ENCODE measurements around the gene PRKCQ.

PRKCQ gene

DNA sequence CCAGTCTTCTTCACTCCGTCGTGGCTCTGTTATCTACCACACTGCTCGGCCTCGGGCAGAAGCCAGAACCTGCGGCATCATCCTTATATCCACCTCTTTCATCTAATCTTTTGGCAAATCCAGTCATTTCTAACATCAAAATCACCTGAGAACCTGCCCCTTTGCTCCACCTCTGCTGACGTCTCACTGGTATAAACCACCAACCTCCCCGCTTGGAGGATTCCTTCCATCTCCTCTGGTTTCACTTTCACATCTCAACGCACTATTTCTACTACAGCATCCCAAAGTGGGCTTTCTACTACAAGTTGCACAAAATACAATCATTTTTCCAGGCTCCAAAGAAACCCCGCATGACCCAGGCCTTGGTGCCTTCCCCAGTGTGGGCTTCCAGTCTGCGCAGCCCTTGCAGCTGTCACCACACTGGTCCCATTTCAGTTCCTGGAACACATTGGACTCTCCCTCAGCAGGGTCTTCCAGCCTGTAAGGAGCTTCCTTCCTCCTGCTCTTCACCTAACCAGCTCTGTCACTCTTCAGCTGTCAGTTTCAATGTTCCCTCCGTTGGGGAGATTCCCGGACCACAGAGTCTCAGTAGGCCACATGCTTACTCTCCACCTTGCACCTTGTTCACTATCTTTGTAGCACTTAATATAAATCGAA, 85.0 kb downstream of the PRKCQ start:
- DNase-seq (ENCODE audit: low read depth in 1 of 2, low spot score in 1 of 2) = no peak
- no peak overlapping the region for H3K27ac ChIP-seq (replicated peaks)
- TF ChIP-seq POLR2AphosphoS5 (IDR thresholded peaks at IDR 0.05; ENCODE audit: low read depth) = no peak
- TF ChIP-seq, protein P1, sequence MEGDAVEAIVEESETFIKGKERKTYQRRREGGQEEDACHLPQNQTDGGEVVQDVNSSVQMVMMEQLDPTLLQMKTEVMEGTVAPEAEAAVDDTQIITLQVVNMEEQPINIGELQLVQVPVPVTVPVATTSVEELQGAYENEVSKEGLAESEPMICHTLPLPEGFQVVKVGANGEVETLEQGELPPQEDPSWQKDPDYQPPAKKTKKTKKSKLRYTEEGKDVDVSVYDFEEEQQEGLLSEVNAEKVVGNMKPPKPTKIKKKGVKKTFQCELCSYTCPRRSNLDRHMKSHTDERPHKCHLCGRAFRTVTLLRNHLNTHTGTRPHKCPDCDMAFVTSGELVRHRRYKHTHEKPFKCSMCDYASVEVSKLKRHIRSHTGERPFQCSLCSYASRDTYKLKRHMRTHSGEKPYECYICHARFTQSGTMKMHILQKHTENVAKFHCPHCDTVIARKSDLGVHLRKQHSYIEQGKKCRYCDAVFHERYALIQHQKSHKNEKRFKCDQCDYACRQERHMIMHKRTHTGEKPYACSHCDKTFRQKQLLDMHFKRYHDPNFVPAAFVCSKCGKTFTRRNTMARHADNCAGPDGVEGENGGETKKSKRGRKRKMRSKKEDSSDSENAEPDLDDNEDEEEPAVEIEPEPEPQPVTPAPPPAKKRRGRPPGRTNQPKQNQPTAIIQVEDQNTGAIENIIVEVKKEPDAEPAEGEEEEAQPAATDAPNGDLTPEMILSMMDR (IDR thresholded peaks at IDR 0.05; ENCODE audit: insufficient read depth, low read length) = no peak
- no peak for TF ChIP-seq SPI1 (IDR thresholded peaks at IDR 0.05; ENCODE audit: borderline replicate concordance, low read depth)
- no peak for TF ChIP-seq GABPA (IDR thresholded peaks at IDR 0.05; ENCODE audit: low read depth)
- TF ChIP-seq, protein P2, sequence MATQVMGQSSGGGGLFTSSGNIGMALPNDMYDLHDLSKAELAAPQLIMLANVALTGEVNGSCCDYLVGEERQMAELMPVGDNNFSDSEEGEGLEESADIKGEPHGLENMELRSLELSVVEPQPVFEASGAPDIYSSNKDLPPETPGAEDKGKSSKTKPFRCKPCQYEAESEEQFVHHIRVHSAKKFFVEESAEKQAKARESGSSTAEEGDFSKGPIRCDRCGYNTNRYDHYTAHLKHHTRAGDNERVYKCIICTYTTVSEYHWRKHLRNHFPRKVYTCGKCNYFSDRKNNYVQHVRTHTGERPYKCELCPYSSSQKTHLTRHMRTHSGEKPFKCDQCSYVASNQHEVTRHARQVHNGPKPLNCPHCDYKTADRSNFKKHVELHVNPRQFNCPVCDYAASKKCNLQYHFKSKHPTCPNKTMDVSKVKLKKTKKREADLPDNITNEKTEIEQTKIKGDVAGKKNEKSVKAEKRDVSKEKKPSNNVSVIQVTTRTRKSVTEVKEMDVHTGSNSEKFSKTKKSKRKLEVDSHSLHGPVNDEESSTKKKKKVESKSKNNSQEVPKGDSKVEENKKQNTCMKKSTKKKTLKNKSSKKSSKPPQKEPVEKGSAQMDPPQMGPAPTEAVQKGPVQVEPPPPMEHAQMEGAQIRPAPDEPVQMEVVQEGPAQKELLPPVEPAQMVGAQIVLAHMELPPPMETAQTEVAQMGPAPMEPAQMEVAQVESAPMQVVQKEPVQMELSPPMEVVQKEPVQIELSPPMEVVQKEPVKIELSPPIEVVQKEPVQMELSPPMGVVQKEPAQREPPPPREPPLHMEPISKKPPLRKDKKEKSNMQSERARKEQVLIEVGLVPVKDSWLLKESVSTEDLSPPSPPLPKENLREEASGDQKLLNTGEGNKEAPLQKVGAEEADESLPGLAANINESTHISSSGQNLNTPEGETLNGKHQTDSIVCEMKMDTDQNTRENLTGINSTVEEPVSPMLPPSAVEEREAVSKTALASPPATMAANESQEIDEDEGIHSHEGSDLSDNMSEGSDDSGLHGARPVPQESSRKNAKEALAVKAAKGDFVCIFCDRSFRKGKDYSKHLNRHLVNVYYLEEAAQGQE (IDR thresholded peaks at IDR 0.05; ENCODE audit: insufficient replicate concordance, low read depth) = no peak
- no peaks in the 10 kb centered on the region for H3K27me3 ChIP-seq (ENCODE audit: insufficient read depth, poor library complexity, severe bottlenecking)
- no peak overlapping the region for H3K4me3 ChIP-seq (replicated peaks; ENCODE audit: insufficient read depth, low read length)

DNA sequence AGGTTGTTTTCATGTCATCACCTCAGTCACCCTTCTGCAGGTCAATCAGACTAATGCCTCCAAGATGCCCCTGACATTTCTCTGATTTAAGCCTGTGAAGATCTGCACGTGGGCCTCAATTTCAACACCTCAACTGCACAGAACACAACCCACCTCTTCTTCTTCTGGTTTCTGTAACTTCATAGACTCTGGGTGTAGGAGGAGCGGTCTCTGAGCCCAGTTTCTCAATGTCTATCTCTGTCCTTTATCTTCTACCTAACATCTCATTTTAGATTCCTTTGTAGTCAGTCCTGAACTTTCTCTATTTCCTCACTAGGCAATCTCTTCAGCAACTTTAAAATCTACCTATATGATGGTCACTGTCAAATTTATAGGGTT, 85.6 kb downstream of the PRKCQ start:
- H3K27ac ChIP-seq (replicated peaks) = no peak overlapping the region
- no peak for DNase-seq (ENCODE audit: low read depth in 1 of 2, low spot score in 1 of 2)
- H3K27me3 ChIP-seq (ENCODE audit: insufficient read depth, poor library complexity, severe bottlenecking) = no peaks in the 10 kb centered on the region
- TF ChIP-seq, protein P1 (IDR thresholded peaks at IDR 0.05; ENCODE audit: insufficient read depth, low read length) = no peak
- TF ChIP-seq GABPA (IDR thresholded peaks at IDR 0.05; ENCODE audit: low read depth) (no peak), POLR2AphosphoS5 (IDR thresholded peaks at IDR 0.05; ENCODE audit: low read depth) (no peak), SPI1 (IDR thresholded peaks at IDR 0.05; ENCODE audit: borderline replicate concordance, low read depth) (no peak)
- TF ChIP-seq, protein P2 (IDR thresholded peaks at IDR 0.05; ENCODE audit: insufficient replicate concordance, low read depth) = no peak
- no peak overlapping the region for H3K4me3 ChIP-seq (replicated peaks; ENCODE audit: insufficient read depth, low read length)

DNA sequence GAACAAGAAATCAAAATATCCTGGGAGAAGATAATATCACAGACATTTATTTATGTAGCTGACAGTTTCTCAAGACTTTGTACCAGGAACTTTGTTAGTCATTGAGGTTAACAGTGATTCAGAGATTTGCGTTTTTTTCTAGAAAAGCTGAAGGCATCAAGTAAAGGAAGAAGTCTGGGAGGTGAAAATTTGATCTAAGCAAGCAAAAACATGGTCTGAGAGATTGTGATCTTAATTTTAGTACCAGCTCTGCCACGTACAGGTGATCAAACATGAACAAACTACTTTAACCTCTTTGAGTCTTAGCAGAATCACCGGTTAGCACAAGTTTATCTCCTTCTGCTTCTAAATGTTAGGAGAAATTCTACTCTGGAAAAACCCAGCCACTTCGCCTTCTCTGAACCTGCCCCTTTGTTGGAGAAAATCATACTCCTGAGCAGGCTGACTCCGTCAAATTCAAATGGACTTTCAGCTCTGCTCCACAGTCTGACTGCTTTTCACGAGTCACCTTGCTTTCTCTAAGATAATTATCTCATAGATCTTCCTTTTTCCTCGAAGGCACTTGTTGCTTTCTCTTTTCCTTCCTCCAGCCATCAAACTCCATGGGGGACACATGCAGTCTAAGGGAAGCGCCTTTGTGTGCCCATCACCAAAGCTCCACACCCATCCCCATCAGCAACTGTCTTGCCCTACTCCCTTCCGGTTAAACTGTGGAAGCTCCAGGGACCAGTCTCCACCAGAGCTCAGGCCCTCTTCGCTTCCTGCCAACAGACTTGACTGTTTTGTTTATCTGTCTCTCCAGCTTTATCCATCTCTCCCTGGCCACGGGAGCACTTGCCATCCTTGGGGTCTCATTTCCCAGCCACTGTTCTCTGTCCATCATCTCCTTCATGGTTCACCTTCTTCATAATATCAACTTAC, 86.3 kb downstream of the PRKCQ start:
- no peak for DNase-seq (ENCODE audit: low read depth in 1 of 2, low spot score in 1 of 2)
- no peaks in the 10 kb centered on the region for H3K27me3 ChIP-seq (ENCODE audit: insufficient read depth, poor library complexity, severe bottlenecking)
- no peak overlapping the region for H3K4me3 ChIP-seq (replicated peaks; ENCODE audit: insufficient read depth, low read length)
- TF ChIP-seq, protein P2 (IDR thresholded peaks at IDR 0.05; ENCODE audit: insufficient replicate concordance, low read depth) = no peak
- no peak overlapping the region for H3K27ac ChIP-seq (replicated peaks)

Measured in HL-60 (cell line).